Ramos (cell line): ENCODE results near the gene ZNF219.

Experiments
- in situ Hi-C: fragments of 300-500 bp; cut with MboI; formaldehyde crosslinking; loops from one replicate; pipeline ENCODE4 v1.14.3; 2022; ENCODE audit warnings: low sequenced_read_pairs; ENCODE audit not compliant: unreplicated experiment

Gene ZNF219

GRCh38 chr14:21070610-21071224 lies 27.7 kb downstream of the ZNF219 start:
- in situ Hi-C loops: no loop called here

- in situ Hi-C loops: no loop called here
Observed at GRCh38 chr14:21070083-21070609, 28.3 kb downstream of the ZNF219 start, which contains the start of gene ARHGEF40. TSS of gene ARHGEF40 (plus strand) at chr14:21070304. CDS start at chr14:21070397, 93 bp downstream.

- in situ Hi-C loops: no loop called here
Observed at GRCh38 chr14:21069388-21070082, 28.9 kb downstream of the ZNF219 start.

GRCh38 chr14:21068521-21069387 lies 29.7 kb downstream of the ZNF219 start:
- in situ Hi-C loops: no loop called here

GRCh38 chr14:21066882-21067502 lies 31.5 kb downstream of the ZNF219 start:
- in situ Hi-C loops: no loop called here

- in situ Hi-C loops: no loop called here
Observed at GRCh38 chr14:21063479-21063878, 35.0 kb downstream of the ZNF219 start.

- in situ Hi-C loops: no loop called here
Observed at GRCh38 chr14:21061347-21061668, 37.1 kb downstream of the ZNF219 start.

- in situ Hi-C loops: no loop called here
Observed at GRCh38 chr14:21060614-21061346, 37.7 kb downstream of the ZNF219 start.

- in situ Hi-C loops: no loop called here
Observed at GRCh38 chr14:21059842-21060613, 38.4 kb downstream of the ZNF219 start.

- in situ Hi-C loops: no loop called here
Observed at GRCh38 chr14:21058903-21059302, 39.6 kb downstream of the ZNF219 start.

GRCh38 chr14:21057803-21058675 lies 40.4 kb downstream of the ZNF219 start, which contains the start of gene RNASE8:
TSS of gene RNASE8 (plus strand) at chr14:21057822. CDS start at chr14:21057893, 71 bp downstream.
- in situ Hi-C loops: no loop called here

- in situ Hi-C loops: no loop called here
Observed at GRCh38 chr14:21056520-21057163, 41.8 kb downstream of the ZNF219 start.

GRCh38 chr14:21055432-21056117 lies 42.9 kb downstream of the ZNF219 start:
- in situ Hi-C loops: no loop called here

- in situ Hi-C loops: no loop called here
Observed at GRCh38 chr14:21054768-21055145, 43.7 kb downstream of the ZNF219 start.

GRCh38 chr14:21054123-21054767 lies 44.2 kb downstream of the ZNF219 start:
- in situ Hi-C loops: no loop called here
